Ishikawa (cell line): ENCODE results near the gene ICAM1.

ENCODE experiments used
- CEBPB ChIP-seq: IDR thresholded peaks from 2 replicates; pipeline ENCODE4 v1.6.1; 2012
- CREB1 ChIP-seq: IDR thresholded peaks from 2 replicates; pipeline ENCODE4 v1.6.1; 2012; ENCODE audit warnings: low read depth
- EGR1 ChIP-seq: IDR thresholded peaks from 2 replicates; pipeline ENCODE4 v1.6.1; 2012
- EP300 ChIP-seq: IDR thresholded peaks from 2 replicates; pipeline ENCODE4 v1.6.1; 2012; ENCODE audit warnings: borderline replicate concordance
- FOXM1 ChIP-seq: IDR thresholded peaks from 2 replicates; pipeline ENCODE4 v1.6.1; 2012; ENCODE audit warnings: low read depth, borderline replicate concordance
- MAX ChIP-seq: IDR thresholded peaks from 2 replicates; pipeline ENCODE4 v1.6.1; 2012
- NFIC ChIP-seq: IDR thresholded peaks from 2 replicates; pipeline ENCODE4 v1.6.1; 2012
- RAD21 ChIP-seq: IDR thresholded peaks from 2 replicates; pipeline ENCODE4 v1.6.1; 2012; ENCODE audit warnings: low read depth
- REST ChIP-seq: IDR thresholded peaks from 2 replicates; pipeline ENCODE4 v1.6.1; 2012; ENCODE audit warnings: low read depth, mild to moderate bottlenecking
- TAF1 ChIP-seq: IDR thresholded peaks from 2 replicates; pipeline ENCODE4 v1.6.1; 2012; ENCODE audit warnings: low read depth, mild to moderate bottlenecking
- TCF12 ChIP-seq: IDR thresholded peaks from 2 replicates; pipeline ENCODE4 v1.6.1; 2012; ENCODE audit warnings: low read depth
- TEAD4 ChIP-seq: IDR thresholded peaks from 2 replicates; pipeline ENCODE4 v1.6.1; 2012
- USF1 ChIP-seq: IDR thresholded peaks from 2 replicates; pipeline ENCODE4 v1.6.1; 2012
- YY1 ChIP-seq: IDR thresholded peaks from 2 replicates; pipeline ENCODE4 v1.6.1; 2012; ENCODE audit warnings: low read depth
- ZBTB7A ChIP-seq: IDR thresholded peaks from 2 replicates; pipeline ENCODE4 v1.6.1; 2012; ENCODE audit warnings: low read depth

The ICAM1 gene

GRCh38 chr19:10277795-10278589 is 7.1 kb downstream of the ICAM1 start:
- TF ChIP-seq TCF12 = no peak
- TF ChIP-seq ZBTB7A = no peak
- TF ChIP-seq CREB1 = no peak
- no peak for TF ChIP-seq NFIC
- TF ChIP-seq TEAD4 = no peak
- TF ChIP-seq REST = no peak
- no peak for TF ChIP-seq FOXM1
- no peak for TF ChIP-seq EGR1
- TF ChIP-seq CEBPB = no peak
- no peak for TF ChIP-seq TAF1
- TF ChIP-seq RAD21 = no peak
- TF ChIP-seq YY1 = no peak
- TF ChIP-seq MAX = no peak
- TF ChIP-seq USF1 = no peak
- no peak for TF ChIP-seq EP300

- TF ChIP-seq CEBPB = no peak
- no peak for TF ChIP-seq USF1
- TF ChIP-seq REST = no peak
- no peak for TF ChIP-seq EP300
- no peak for TF ChIP-seq CREB1
- TF ChIP-seq RAD21 = no peak
- no peak for TF ChIP-seq TAF1
- no peak for TF ChIP-seq YY1
- TF ChIP-seq MAX = no peak
- TF ChIP-seq ZBTB7A = no peak
- no peak for TF ChIP-seq TEAD4
- no peak for TF ChIP-seq EGR1
- TF ChIP-seq TCF12 = no peak
- TF ChIP-seq NFIC = no peak
- TF ChIP-seq FOXM1 = no peak
These were observed 8.0 kb downstream of the ICAM1 start for GRCh38 chr19:10278935-10279334.

GRCh38 chr19:10279737-10280442 is 9.0 kb downstream of the ICAM1 start:
- TF ChIP-seq CREB1 (no peak), CEBPB (no peak), FOXM1 (no peak), TAF1 (no peak), EP300 (no peak), YY1 (no peak), NFIC (no peak), USF1 (no peak), MAX (no peak), ZBTB7A (no peak)

GRCh38 chr19:10283301-10284064 is 12.6 kb downstream of the ICAM1 start:
- no peak for TF ChIP-seq TCF12
- no peak for TF ChIP-seq ZBTB7A
- no peak for TF ChIP-seq TEAD4
- no peak for TF ChIP-seq CEBPB
- TF ChIP-seq RAD21 = no peak
- no peak for TF ChIP-seq MAX
- no peak for TF ChIP-seq EGR1
- TF ChIP-seq NFIC = no peak
